Amygdala (tissue), 56 donors: ENCODE measurements around the gene AANAT.
"Not testable (repeated sequence)": the region's sequence is repeated elsewhere in the genome, so short reads cannot be mapped to it uniquely, and the experiment has no call there.

ENCODE experiments used
- DNase-seq, 56 donors: peaks; one replicate each; lab custom pipeline; 2025; lab: John Stamatoyannopoulos, UW

AANAT gene

DNA sequence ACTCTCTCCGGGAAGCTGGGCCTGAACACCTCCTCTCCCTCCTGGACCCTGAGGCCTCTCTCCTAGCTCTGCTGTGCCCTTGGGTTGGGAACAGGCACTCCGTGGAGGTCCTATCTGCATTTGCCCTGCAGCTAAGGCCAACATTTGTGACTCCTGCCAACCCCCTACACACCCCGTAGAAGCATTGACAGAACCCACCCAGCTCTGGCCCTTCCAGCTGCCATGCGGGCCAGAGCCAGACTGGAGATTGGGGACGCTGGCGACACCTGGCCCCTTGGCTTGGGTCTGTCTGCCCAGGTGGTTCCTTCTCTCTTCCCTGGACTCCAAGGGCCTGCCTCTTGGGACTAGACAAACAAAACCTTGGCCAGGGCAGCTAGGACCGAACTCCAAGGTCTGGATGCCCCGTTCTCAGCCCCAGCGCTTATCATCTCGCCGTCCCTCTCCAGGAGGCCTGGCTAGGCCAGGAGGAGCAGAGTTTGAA is 34.5 kb downstream of the AANAT start:
- no peak for DNase-seq

DNA sequence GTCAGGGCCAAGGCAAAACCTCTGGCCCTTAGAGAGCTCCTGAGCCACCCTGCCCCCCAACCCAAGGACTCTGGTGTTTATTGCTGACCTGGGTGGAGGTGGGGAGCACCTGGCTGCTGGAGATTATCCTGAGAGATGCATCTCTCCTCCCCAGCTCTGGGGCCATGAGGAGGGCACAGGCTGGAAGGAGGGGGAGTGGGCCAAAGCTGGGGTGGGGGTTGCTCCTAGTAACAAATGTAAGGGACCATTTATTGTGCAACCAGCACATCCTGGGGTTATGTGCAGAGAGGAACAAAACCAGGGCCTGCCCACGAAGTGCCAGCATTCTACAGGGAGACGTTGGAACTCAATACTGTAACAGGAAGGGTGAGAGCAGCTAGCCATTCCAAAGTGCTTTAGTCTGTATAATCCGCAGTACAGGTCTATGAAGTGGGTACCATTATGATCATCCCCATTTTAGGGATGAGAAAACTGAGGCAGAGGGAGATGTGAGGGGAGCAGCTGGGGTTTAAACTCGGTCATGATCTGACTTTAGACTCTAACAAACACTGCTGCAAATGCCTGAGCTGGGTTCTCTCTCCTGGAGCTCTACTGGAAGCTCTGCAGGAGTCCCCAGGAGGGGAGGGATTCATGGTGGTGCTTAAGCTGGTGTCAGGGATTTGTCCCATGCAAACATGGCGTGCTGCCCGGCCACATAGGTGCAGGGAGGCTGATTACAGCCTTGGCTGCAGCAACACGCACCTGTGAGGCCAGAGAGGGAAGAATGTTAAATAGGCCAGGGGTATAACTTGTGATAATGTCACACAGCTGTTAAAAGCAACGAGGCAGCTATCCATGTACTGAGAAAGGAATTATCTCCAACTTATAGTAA is 35.2 kb downstream of the AANAT start:
- no peak for DNase-seq

DNA sequence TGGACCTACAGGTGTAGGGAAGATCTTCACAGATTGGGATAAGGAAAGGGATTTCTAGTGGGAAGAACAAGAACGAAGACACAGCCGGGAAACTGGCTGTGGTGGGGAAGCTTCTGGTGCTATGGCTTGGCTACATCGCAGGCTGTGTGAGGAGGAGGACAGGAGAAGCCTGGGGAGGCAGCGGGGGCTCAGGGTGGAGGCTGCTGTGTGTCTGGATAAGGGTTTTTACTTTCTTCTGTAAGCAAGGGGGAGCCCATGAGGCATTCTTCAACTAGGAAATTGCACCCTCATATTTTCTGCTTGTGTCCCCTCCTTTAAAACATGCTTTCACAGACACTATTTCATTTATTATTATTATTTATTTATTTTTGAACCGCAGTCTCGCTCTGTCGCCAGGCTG is 36.7 kb downstream of the AANAT start:
- DNase-seq: peak in 1 of 56 donors; percentile 59

DNA sequence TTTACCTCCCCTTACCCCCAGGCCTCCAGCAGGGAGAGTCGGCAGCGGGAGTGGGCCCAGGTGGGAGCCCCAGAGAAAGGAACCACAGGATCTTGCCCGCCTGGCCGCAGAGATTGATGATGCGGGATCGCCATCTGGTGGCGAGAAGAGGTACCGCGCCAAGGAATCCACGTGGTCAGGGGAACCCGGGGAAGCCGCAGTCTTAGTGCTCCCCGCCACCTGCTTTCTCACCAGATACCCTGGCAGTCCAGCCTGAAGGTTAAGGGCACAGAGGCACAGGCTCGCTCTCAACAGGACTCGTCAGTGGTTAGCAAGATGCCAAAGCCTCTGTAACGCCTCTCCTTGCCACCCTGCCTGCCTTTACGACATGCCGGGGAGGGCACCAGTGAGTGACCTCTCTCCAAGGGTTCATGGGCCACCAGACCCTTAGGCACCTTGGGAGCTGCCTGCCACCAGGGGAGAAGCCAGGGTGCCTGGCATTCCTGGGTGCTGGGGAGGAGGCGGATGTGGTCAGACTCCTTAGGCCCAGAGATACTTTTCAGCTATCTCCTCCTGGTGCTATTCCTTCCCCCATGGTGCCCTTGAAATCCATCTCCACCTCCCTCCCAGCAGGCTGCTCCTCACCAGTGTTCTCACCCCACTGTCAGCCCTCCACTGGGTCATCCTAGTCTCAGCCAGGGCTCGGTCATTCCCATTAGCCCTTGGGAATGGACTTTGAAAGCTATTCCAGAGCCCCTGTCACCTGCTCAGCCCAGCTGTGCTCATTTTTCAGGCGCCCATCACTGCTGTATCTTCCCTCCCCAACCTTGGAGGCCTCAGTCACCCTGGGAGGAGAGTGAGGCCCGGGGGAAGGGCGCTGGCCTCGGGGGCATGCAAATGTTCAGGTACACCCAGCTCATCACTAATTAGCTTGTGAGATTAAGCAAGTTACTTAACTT is 39.3 kb downstream of the AANAT start:
- peak in 52 of 56 donors; percentile 29 to 90 (median 68) for DNase-seq

DNA sequence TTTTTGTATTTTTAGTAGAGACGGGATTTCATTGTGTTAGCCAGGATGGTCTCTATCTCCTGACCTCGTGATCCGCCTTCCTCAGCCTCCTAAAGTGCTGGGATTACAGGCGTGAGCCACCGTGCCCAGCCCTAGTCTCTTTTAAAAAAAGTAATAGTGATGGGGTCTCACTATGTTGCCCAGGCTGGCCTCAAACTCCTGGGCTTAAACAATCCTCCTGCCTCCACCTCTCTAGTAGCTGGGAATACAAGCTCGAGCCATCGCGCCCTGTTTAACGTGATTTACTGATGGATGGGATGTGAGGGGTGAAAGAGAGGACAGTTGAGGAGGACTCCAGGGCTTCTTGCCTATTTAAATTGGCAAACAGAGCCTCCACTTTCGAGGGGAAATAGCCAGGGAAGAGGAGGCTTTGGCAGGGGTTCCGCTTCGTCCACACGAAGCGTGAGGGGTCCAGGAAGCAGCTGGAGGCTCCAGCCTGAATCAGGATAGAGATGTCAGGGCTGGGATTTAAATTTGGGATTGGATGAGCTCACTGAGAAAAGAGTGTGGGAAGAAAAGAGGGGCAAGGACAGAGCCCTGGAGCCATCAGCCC is 41.2 kb downstream of the AANAT start:
- DNase-seq: not testable (repeated sequence)

DNA sequence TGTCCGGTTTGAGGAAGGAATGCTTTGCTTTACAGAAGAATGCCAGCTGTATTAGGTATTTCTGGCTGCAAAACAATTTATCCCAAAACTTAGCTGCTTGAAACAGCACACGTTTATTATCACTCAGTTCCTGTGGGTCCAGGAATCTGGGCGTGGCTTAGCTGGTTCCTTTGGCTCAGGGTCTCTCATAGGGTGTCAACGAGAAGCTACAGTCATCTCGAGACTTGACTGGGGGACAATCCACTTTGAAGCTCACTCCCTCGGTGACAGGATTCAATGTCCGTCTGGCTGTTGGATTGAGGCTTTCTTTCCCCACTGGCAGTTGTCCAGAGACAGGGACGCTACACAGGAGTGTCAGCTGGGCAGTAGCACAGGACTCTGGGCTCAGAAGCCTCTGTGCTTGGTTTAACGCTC is 43.4 kb downstream of the AANAT start:
- DNase-seq: no peak

DNA sequence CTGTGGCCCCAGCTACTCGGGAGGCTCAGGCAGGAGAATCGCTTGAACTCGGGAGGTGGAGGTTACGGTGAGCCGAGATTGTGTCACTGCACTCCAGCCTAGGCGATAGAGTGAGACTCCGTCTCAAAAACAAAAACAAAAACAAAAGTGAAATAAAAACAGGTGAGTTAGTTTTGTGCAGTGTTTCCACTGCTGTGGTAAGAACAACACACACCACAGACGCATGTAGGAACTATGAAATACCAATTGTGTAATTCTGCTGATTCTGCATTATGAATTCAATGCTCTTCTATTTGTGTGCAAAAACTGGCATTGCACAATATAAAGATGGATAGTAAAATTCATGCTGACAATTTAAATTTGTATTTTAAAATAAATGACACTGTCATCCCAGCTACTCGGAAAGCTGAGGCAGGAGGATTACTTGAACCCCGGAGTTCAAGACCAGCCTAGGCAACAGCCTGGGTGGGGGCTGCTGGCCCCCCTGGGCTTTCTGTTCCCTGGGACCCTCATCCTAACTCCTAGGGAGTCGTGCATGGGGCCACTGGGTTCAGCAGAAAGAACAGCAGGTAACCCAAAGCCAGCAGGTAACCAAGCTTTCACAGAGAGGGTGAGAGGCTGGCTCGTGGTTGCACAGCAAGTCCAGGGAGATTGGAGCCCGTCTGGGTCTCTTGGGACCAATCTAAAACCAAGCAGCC is 44.4 kb downstream of the AANAT start:
- DNase-seq: no peak

DNA sequence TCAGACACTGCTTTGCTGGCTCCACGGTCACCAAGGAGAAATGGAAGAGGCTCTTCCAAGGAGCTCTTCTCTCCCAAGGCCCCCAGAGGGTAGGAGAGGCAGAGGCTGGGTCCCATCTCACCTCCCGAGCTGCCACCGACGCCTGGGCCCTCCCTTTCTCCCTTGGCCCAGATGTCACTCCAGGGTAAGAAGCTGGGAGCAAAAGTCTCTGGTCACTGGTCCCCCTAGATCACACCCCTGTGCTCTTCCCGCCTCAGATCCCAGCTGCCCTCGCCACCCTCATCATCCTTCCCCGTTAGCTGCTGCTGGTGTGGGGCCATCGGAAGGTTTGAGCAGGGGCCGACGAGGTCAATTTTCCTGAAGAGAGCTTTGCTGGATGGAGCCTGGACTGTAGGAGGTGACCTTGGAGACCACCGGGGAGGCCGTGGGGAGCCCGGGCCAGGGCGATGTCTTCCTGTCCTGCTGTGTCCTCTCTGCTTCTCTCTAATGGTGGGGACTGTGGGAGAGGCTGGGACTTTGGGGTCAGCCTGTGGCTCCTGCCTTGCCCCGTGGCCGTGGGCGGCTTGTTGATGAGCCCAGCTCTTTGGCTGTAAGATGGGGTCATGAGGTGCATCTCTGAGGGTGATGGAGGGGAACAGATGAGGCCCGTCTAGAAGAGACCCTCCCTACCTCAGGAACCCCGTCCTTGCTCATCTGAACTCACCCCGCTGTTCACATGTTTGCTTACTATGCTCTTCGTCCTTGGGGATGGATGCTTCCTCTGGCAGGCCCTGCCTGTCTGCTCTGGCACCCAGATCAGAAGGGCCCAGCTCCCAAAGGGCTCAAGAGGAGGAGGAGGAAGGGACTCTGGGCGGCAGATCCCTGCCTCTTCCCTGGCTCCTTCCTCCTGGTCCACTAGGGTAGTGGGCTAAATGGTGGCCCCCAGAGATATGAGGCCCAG is 45.2 kb downstream of the AANAT start:
- no peak for DNase-seq

DNA sequence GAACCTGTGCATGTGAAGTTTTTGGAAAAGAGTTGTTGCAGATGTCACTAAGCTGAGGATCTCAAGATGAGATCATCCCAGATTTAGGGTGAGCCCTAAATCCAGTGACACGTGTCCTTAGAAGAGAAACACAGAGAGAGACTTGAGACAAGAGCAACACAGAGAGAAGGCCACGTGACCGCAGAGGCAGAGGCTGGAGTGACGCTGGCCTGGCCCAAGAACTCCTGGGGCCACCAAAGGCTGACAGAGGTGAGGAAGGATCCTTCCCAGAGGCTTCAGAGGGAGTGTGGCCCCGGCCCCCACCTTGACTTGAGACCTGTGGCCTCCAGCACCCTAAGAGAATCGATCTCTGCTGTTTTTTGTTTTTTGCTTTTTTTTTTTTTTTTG is 45.9 kb downstream of the AANAT start:
- no peak for DNase-seq

DNA sequence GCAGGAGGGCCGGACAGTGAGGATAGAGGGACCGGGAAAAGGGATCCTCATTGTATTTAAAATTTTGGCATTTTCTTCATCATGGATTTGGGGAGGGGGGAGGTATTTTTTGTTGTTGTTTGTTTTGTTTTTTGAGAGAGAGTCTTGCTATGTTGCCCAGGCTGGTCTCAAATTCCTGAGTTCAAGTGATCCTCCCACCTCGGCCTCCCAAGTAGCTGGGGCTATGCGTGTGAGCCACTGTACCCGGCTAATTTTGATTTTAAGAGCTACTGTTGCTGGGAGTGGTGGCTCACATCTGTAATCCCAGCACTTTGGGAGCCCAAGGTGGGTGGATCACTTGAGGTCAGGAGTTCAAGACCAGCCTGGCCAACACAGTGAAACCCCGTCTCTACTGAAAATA is 47.0 kb downstream of the AANAT start:
- DNase-seq: not testable (repeated sequence)

DNA sequence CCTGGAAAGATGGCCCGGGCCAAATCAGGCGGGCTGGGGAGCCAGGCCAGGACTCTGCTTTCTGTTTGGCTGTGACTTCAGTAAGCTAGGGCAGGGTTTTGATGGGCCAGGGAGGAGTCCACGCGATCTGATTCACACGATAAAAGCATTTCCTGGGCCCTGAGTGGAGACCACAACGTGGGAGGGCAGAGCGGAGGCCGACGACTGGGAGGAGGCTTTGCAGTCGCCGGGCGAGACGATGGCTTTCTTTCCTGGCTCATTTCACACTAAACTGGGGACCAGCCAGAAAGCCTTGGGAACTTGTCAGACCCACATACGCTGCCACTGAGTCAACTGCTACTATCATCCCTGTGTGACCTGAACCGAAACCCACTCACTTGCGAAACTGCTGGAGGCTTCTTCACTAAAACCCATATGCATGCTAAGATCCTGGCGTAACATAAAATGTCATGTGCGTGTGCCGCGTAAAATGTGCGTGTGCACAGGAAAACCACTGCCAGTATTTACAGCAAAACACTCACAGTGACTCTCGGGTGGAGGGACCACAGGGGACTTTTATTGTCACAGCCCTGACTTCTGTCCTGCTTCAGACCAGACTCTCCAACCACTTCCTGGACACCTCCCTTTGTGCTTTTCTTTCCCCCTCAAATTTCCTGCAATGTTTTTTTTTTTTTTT is 48.0 kb downstream of the AANAT start:
- peak in 4 of 56 donors; percentile 22 to 55 (median 44) for DNase-seq

DNA sequence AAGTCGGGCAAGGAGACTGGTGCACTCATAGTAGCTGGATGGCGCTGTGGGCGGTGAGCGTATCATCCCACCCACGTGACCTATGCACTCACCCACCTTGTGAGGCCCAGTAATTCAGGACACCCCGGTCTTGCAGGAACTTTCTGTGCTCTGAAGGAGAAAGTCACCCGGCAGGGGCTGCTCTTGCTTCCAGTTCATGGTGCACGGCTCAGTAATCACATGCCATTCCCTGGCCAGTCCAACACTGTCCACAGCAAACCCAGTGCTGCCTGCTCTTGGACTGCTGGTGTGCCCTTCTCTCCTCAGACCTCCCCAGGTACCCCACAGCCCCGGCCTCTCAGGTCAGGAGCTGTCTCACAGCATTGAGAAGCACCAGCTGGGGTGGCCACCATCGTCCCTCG is 50.2 kb downstream of the AANAT start:
- no peak for DNase-seq

DNA sequence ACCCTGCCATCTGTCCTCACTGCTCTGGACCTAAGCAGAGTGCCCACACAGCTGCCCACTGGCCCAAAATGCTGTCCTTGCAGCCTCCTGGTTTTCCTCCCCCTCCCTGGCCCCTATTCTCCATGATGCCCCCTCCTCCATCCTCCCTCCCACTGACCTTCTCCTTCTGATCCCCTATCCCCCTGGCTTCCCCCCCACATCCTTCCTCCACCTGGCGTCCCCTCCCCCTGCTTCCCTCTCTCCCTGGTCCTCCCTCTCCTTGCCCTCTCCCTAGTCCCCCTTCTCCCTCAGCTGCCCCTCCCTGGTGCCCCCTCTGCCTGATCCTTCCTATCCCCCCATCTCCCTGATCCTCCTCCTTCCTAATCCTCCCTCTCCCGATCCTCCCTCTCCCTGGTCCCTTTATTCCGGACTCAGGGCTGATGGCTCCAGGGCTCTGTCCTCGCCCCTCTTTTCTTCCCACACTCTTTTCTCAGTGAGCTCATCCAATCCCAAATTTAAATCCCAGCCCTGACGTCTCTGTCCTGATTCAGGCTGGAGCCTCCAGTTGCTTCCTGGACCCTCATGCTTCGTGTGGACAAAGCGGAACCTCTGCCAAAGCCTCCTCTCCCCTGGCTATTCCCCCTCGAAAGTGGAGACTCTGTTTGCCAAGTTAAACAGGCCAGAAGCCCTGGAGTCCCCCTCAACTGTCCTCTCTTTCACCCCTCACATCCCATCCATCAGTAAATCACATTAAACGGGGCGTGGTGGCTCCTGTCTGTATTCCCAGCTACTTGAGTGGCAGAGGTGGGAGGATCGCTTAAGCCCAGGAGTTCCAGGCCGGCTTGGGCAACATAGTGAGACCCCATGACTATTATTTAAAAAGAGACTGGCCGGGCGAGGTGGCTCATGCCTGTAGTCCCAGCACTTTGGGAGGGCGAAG is 51.9 kb downstream of the AANAT start:
- no peak for DNase-seq
